Hepatocyte (in vitro differentiated cells): ENCODE data around the gene MAGI1. TPM values are rescaled to one million over a fixed set of nuclear protein-coding genes. Genes with fewer than 3 reads are reported as not detected.

ENCODE experiments used
- DNase-seq: peaks from one replicate; pipeline ENCODE4 v3.0.0-alpha.2; 2016; ENCODE audit warnings: low spot score
- H2AFZ ChIP-seq: fragments of 200-600 bp; sonication (generic); 2 replicates; pipeline ENCODE4 v1.6.0; 2016; ENCODE audit warnings: antibody characterized with exemption, mild to moderate bottlenecking
- H3K27ac ChIP-seq: fragments of 200-600 bp; sonication (generic); 2 replicates; pipeline ENCODE4 v1.5.1; 2016; ENCODE audit warnings: mild to moderate bottlenecking
- H3K27me3 ChIP-seq: fragments of 200-600 bp; sonication (generic); 2 replicates; pipeline ENCODE4 v1.6.1; 2016
- H3K36me3 ChIP-seq: fragments of 200-600 bp; sonication (generic); replicated peaks from 2 replicates; pipeline ENCODE4 v1.5.1; 2016; ENCODE audit warnings: low read depth; ENCODE audit not compliant: insufficient read depth
- H3K4me1 ChIP-seq: fragments of 200-600 bp; sonication (generic); 2 replicates; pipeline ENCODE4 v1.5.1; 2016; ENCODE audit warnings: mild to moderate bottlenecking, moderate library complexity; ENCODE audit not compliant: insufficient read depth
- H3K4me2 ChIP-seq: fragments of 200-600 bp; sonication (generic); 2 replicates; pipeline ENCODE4 v1.6.0; 2016
- H3K4me3 ChIP-seq: fragments of 200-600 bp; sonication (generic); 2 replicates; pipeline ENCODE4 v1.5.1; 2016; ENCODE audit warnings: mild to moderate bottlenecking
- H3K79me2 ChIP-seq: fragments of 200-600 bp; sonication (generic); 2 replicates; pipeline ENCODE4 v1.6.0; 2017; ENCODE audit warnings: mild to moderate bottlenecking
- H3K9me2 ChIP-seq: fragments of 200-600 bp; sonication (generic); replicated peaks from 2 replicates; pipeline ENCODE4 v1.6.0; 2017; ENCODE audit warnings: mild to moderate bottlenecking; ENCODE audit not compliant: insufficient read depth
- H3K9me3 ChIP-seq: fragments of 200-600 bp; sonication (generic); 2 replicates; pipeline ENCODE4 v1.5.1; 2016; ENCODE audit warnings: low read depth, mild to moderate bottlenecking
- H4K20me1 ChIP-seq: fragments of 200-600 bp; sonication (generic); 2 replicates; pipeline ENCODE4 v1.6.0; 2016; ENCODE audit warnings: mild to moderate bottlenecking; ENCODE audit not compliant: insufficient read depth, poor library complexity, severe bottlenecking
- EZH2 ChIP-seq: fragments of 200-600 bp; sonication (generic); IDR thresholded peaks from 2 replicates; pipeline ENCODE4 v1.6.1; 2016; ENCODE audit warnings: antibody characterized with exemption, mild to moderate bottlenecking, borderline replicate concordance
- EZH2phosphoT487 ChIP-seq: fragments of 200-600 bp; sonication (generic); IDR thresholded peaks from one replicate; pipeline ENCODE4 v1.6.1; 2018; ENCODE audit warnings: antibody characterized with exemption, mild to moderate bottlenecking, low read depth, moderate library complexity; ENCODE audit not compliant: unreplicated experiment, severe bottlenecking
- WGBS: methylation state at CpG from one replicate; pipeline ENCODE4 v1.1.6; 2016; ENCODE audit warnings: low lambda C conversion rate; ENCODE audit errors: missing lambda C conversion rate; 5-methylcytosine and 5-hydroxymethylcytosine counted together
- polyA plus RNA-seq: library from polyadenylated mRNA; unstranded; fragments of >200 nt; fragmentation: Nextera tagmentation; extraction: Ambion mirVana; gene quantifications from 2 replicates; pipeline ENCODE4 v1.2.1, GENCODE V29; 2016
- total RNA-seq: library from RNA; depleted of rRNA; stranded (reverse); fragments of >200 nt; gene quantifications from 2 replicates; pipeline ENCODE4 v1.2.3, GENCODE V29; 2014
- TF ChIP-seq, protein P1 (sequence below): fragments of 200-600 bp; sonication (generic); IDR thresholded peaks from 2 replicates; pipeline ENCODE4 v1.5.1; 2016; ENCODE audit warnings: antibody characterized with exemption, mild to moderate bottlenecking; ENCODE audit not compliant: poor library complexity

Gene MAGI1
- total and polyA plus RNA-seq, 2 experiments from 2014 or later = 26.2 to 43.5 TPM

DNA sequence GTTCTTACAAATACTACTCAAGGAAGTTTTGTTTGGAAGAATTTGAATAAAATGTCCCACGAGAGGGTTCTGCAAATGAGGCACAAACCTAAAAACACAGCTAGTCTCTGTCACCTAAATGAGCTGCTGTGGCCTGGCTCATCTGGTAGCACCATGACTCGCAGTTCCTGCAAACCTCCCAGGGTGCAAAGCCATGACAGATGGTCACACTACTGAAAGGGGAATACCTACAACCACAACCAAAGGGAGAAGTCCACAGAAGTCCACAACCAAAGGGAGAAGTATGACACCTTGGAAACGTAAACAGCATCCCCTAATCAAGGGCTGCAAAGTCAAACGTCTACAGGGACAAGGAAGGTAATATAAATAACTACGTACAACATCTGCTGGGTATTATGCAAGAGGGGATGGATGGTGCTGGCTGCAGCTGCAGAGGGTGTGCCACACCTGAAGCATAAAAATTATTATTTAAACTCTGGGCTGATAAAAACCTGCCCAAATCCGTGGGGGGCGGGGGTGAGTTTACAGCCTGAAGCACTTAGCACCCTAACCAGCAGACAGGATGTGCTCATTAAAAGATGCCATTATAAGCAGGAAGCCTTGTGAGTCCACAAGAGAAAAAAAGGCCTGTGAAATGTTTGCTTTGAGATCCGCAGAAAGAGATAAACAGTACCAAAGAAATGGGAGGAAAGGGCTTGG is 184.0 kb downstream of the MAGI1 start:
- no peaks in the 10 kb centered on the region for H3K9me2 ChIP-seq
- H2AFZ ChIP-seq = no peak overlapping the region
- 42% methylated on average over 8 of the region's 8 CpGs for WGBS
- no peaks in the 10 kb centered on the region for H3K27me3 ChIP-seq
- peaks cover 12% of the 10 kb centered on the region for H3K4me1 ChIP-seq
- H3K4me3 ChIP-seq = no peak overlapping the region
- no peak overlapping the region for H3K4me2 ChIP-seq
- DNase-seq = peak; percentile 37
- H4K20me1 ChIP-seq = no peaks in the 10 kb centered on the region
- H3K27ac ChIP-seq = peak overlapping the region; percentile 41
- no peaks in the 10 kb centered on the region for H3K36me3 ChIP-seq
- H3K9me3 ChIP-seq = no peaks in the 10 kb centered on the region
- peaks cover 75% of the 10 kb centered on the region for H3K79me2 ChIP-seq
- no peak for TF ChIP-seq EZH2
- TF ChIP-seq, protein P1, sequence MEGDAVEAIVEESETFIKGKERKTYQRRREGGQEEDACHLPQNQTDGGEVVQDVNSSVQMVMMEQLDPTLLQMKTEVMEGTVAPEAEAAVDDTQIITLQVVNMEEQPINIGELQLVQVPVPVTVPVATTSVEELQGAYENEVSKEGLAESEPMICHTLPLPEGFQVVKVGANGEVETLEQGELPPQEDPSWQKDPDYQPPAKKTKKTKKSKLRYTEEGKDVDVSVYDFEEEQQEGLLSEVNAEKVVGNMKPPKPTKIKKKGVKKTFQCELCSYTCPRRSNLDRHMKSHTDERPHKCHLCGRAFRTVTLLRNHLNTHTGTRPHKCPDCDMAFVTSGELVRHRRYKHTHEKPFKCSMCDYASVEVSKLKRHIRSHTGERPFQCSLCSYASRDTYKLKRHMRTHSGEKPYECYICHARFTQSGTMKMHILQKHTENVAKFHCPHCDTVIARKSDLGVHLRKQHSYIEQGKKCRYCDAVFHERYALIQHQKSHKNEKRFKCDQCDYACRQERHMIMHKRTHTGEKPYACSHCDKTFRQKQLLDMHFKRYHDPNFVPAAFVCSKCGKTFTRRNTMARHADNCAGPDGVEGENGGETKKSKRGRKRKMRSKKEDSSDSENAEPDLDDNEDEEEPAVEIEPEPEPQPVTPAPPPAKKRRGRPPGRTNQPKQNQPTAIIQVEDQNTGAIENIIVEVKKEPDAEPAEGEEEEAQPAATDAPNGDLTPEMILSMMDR = no peak
- no peak for TF ChIP-seq EZH2phosphoT487

DNA sequence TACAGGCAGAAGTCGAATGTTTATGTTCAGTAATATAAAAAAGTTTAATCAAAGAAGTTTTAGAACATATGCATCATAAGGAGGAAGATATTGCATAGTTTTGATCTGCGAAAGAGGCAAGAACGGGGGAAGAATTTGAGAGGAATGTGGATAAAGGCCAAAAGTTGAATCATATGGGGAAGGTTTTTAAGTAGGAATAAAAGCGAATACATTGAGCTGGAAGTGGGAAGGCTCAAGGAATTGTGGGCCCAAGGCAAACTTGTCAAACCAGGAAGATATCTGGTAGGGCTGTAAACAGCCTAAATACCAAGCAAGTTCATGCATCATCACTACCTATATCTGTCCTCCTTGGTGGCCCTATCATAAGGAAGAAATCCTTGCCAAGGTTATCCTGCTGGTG is 186.9 kb downstream of the MAGI1 start:
- Histone ChIP-seq H3K9me2 (no peaks in the 10 kb centered on the region), H3K4me1 (peaks cover 2% of the 10 kb centered on the region), H3K27me3 (no peaks in the 10 kb centered on the region), H3K79me2 (peaks cover 66% of the 10 kb centered on the region), H3K36me3 (no peaks in the 10 kb centered on the region), H3K9me3 (no peaks in the 10 kb centered on the region), H3K27ac (no peak overlapping the region), H3K4me2 (no peak overlapping the region), H3K4me3 (no peak overlapping the region), H2AFZ (no peak overlapping the region), H4K20me1 (no peaks in the 10 kb centered on the region)
- 79% methylated on average over 4 of the region's 4 CpGs for WGBS
- DNase-seq = no peak
- TF ChIP-seq, protein P1 = no peak
- no peak for TF ChIP-seq EZH2phosphoT487
- no peak for TF ChIP-seq EZH2

- Histone ChIP-seq H4K20me1 (no peaks in the 10 kb centered on the region), H3K4me3 (no peak overlapping the region), H3K79me2 (peaks cover 67% of the 10 kb centered on the region), H3K4me2 (peak overlapping the region; percentile 22), H3K36me3 (no peaks in the 10 kb centered on the region), H3K9me2 (no peaks in the 10 kb centered on the region), H3K4me1 (no peaks in the 10 kb centered on the region), H2AFZ (no peak overlapping the region), H3K27me3 (no peaks in the 10 kb centered on the region), H3K27ac (no peak overlapping the region), H3K9me3 (no peaks in the 10 kb centered on the region)
- no peak for DNase-seq
- TF ChIP-seq EZH2phosphoT487 (no peak), EZH2 (no peak)
- TF ChIP-seq, protein P1 = no peak
- 60% methylated on average over 3 of the region's 3 CpGs for whole genome bisulfite sequencing
Measured at GRCh38 chr3:65850261-65850660, 188.5 kb downstream of the MAGI1 start.
